Stimulated activated CD8-positive, alpha-beta memory T cell treated with anti-CD3 and anti-CD28 coated beads, Interleukin-12 subunit alpha, Interleukin-12 subunit beta, amount 100 ng/mL, for 1 hour (primary cell): Measurements from ENCODE around the gene VPS26B.
"Not testable (repeated sequence)": the region's sequence is repeated elsewhere in the genome, so short reads cannot be mapped to it uniquely, and the experiment has no call there.

ENCODE experiments used
- DNase-seq: peaks from one replicate; pipeline ENCODE4 v3.0.0-alpha.2; 2020; ENCODE audit warnings: low read depth

The VPS26B gene

DNA sequence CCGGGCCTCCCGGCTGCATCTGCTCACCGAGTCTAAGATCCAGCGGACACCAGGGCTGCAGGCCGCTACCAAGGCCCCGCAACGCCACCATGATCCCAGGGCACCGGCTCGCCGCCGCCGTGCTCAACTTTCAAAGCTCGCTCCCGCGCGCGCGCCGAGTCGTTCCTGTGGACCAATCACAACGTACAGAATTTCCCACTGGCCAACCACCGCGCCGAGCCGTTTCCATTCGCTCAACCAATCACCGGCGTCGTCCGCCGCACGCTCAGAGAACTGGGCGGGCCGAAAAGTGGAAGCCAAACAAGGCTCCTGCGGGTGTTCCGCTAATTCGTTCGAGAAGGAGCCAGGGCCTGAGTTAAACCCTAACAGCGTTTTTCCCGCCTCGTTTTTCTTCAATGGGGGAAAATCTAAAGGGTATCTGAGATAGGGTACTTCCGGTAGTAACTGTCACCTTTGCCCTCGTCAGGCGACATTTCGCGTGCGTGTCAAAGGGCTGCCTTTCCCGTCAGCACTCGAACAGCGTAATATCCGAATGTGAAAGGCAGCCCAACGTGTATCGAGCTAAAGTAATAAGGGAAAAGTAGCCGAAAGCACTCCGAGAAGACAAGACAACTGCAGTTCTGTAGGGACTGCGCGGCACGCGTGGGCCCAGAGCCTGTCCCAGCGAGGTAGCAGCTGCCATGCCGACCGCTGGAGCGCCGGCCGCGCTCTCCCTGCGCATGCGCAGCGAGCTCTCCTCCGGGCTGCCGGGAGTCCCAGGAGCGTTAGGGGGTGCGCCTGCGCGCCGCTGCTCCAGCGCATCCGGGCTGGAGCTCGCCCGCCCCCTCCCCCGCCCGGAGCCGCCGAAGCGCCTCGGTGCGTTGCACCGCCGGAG lies at the start of gene VPS26B, which contains the start of gene NCAPD3:
Gene VPS26B (plus strand): TSS at position 836 of the 874 bp plus-strand sequence. CDS start 452 bp downstream, outside the sequence.
Gene NCAPD3 (minus strand): TSS at position 132 of the 874 bp plus-strand sequence. CDS start 41 bp downstream, at position 91.
- DNase-seq: peak; percentile 93

DNA sequence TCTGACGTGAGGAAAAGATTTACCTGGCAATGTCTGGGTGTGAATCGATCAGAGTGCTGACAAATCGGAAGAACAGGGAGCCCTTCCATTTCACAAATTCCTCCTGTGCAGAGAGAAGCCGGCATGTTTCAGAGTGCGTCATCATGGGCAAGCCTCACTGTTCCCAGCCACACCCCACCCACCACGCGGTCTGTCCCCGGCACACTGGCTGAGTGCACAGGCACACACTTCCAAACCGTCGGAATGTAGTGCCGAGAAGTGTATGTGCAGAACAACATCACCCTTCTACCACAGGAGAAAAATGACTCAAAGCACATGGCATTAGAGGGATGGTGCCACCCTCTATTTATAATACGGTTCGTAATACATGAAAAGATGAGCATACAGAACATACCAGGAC lies 48.2 kb upstream of the VPS26B start:
- no peak for DNase-seq

DNA sequence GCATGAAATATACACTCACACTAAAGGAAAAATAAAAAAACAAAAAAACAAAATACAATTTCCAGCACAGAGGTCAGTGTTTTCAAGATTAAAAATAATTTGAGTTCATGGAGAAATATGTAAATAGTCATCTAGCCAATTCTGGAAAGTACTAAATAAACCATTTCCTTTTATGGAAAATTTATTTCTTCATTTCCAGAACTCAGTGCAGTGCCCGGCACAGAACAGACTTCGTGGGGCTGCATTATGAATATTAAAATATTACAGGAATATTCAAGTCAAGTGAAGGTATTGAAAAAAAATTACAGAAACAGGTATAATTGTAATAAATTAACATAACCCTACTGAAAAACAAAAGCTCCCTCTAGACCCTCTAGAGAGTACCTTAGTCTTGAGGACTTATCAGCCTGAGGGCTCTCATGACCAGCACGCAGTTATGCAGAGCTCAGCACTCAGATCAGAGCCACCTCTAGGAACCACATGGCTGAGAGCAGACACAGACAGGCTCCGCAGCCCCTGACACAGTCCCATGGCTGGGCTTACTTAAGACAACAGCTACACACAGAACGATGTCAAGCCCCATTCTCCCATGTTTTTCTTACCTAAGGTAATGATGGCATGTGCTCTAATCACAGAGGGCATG lies 46.3 kb upstream of the VPS26B start:
- DNase-seq: no peak

DNA sequence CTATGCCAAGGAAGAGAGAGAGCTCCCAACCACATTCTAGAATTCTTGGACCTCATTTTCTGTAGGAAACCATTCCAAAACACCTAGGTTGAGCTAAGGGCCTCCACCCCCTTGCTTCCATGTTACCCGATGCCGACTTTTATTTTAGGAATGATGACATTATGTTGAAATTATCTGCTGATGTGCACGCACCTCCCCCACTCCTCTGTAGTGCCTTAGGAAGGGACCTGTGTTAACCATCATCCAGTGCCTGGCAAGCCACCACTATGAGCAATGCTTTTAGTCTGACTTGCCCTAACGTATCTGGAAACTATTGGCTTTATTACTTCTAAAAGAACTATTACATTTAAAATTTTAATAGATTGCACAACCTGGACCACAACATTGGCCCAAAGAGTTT lies 42.8 kb upstream of the VPS26B start:
- DNase-seq: no peak

DNA sequence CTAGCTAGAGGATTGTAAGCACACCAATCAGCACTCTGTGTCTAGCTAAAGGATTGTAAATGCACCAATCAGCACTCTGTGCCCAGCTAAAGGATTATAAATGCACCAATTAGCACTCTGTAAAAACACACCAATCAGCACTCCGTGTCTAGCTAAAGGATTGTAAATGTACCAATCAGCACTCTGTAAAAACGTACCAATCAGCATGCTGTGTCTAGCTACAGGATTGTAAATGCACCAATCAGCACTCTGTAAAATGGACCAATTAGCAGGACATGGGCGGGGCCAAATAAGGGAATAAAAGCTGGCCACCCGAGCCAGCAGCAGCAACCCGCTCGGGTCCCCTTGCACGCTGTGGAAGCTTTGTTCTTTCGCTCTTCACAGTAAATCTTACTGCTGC lies 36.4 kb upstream of the VPS26B start:
- not testable (repeated sequence) for DNase-seq

DNA sequence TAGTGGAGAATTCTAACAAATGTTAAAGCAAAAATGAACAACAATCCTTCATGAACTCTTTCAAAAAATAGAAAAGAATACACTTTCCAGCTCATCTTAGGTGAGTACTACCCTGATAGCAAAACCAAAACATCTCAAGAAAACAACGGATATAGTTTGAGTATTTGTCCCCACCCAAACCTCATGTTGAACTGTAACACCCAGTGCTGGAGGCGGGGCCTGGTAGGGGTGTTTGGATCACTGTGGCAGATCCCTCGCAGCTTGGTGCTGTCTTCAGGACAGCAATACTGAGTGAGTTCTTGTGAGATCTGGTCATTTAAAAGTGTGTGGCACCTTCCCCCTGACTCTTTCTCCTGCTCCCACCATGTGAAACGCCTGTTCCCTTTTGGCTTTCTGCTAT lies 27.7 kb upstream of the VPS26B start:
- no peak for DNase-seq

DNA sequence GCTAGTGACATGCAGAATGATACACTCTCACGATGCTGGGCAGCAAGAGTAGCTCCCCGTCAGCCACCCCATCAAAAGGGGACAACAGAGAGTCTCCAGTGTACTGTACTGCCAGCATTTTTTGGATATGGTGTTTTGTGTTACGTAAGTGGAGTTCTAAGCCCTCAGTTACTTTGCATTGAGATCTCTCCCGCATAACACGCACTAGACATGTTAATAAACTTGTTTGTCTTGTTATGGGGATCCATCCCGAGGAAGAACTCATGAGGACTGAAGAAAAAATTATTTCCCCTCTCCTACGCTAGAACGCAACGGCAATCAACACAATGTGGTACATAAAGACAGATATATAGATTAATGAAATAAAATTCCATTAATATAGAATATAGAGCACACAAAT lies 24.9 kb upstream of the VPS26B start:
- DNase-seq: no peak

DNA sequence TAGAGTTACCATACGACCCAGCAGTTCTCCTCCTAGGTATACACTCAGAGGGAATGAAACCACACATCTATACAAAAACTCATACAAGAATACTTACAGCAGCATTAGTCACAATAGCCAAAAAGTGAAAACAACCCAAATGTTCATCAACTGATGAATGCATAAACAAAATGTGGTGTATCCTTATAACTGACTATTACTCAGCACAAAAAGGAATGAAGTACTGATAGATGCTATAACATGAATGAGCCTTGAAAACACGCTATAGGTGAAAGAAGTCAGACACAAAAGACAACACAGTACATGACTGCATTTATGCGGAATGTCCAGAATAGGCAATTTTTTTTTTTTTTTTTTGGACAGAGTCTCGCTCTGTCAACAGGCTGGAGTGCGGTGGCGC lies 23.8 kb upstream of the VPS26B start:
- DNase-seq: no peak

DNA sequence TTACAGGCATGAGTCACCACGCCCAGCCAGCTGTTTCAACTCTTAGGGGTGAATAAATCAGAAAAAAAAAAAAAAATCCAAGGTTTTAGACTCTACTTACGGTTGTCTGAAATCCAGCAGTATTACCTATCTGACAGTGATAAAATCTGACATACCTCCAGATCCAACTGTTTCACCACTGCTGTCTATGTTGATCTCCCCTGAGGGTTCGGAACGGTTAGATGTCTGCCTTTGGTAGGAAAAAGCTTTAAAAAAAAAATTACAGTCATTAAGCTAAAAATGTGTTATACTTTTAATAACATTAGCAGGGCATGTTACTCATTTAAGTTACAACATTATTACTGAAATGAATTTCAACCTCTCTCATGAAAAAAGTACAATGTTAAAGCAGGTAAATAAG lies 21.8 kb upstream of the VPS26B start:
- DNase-seq: no peak

DNA sequence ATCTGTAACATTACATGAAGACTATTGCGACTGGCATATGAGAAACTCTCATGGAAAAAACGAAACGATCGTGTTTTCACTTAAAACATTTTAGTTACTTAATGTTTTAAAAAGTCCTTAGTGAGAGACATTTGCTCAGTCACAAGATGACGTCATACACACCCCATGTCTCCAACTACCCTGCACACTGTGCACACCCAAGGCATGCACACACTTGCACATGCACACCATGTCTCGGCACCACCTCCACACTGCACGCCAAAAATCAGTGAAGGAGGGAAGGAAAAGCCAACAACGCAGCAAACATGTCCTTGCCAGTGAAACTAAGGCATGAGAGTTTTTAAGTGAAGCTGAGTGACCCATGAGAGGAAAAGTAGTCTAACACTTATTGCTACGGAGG lies 18.7 kb upstream of the VPS26B start:
- no peak for DNase-seq

DNA sequence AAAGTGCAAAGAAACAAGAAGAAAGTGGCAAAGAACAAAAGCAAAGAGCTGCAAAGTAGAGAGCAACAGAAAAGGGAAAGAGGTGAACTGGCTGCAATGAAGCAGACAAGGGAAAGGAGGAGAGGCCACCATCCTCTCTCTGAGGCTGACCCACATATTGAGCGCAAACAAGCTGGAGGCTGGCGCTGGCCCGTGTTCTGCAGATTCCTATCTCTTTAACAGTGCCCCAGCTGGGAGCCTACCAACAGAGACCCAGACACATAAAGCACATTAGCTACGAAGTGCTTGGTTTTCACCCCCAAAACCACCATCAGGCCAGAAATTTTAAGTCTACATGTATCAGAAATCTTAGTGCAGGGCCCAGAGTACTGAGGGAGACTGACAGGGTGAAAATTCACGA lies 18.3 kb upstream of the VPS26B start:
- DNase-seq: no peak

DNA sequence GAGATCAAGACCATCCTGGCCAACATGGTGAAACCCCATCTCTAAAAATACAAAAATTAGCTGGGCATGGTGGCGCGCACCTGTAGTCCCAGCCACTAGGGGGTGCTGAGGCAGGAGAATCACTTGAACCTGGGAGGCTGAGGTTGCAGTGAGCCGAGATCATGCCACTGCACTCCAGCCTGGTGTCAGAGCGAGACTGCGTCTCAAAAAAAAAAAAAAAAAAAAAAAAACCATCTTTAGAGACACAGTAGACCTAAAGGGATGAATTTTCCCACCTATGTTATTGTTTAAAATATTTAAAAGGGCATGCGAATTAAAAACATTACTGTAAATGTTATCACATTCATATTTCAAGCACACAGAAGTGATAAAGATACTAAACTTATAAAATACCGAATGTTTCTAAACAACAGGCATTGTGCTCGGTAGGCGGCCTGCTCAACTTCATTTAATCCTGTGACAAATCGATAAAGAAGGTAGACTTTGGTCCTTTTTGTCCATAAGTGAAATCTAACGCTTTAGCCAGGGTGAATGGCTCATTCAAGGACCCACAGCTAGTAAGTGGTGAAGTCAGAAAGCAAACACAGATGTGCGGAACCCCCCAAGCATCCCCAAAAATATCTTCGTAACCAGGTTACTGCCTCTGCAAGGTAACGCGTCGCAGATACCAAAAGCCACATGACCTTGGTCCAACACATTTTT lies 16.8 kb upstream of the VPS26B start:
- peak; percentile 44 for DNase-seq

DNA sequence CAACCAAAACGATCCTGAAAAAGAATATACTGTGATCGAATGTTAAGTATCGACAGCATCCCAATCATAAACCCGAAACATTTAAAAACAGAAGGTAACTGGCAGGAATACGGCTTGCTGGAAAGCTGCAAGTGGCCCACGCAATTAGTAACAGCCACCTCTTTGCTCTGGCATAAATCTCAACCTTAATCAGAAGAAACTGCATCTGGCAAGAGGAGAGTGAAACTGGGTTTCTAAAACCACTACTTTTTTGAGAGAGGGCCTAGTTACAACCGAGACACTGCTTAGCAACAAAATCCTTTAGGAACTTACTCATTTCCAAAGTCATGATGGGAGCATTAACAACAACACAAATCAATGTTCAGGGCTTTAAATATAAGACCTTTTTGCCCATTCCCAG lies 8.6 kb upstream of the VPS26B start:
- no peak for DNase-seq

DNA sequence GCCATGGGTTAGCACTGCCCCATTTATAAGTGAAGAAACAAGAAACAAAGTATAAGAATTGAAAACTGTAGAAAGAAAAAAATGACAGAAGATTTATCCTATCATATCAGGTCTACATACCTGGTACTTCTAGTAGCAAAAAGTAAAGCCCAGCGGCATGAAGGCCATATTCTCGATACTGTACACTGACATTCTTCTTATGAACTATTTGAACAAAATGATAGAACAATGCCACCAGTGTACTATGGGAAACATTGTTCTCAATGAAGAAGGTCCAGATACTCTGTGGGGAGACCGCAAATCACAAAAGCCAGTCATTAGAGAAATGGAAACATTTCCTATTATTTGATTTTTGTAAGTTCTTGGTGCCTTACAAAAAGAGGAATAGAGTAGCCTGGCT lies 7.7 kb upstream of the VPS26B start:
- no peak for DNase-seq

DNA sequence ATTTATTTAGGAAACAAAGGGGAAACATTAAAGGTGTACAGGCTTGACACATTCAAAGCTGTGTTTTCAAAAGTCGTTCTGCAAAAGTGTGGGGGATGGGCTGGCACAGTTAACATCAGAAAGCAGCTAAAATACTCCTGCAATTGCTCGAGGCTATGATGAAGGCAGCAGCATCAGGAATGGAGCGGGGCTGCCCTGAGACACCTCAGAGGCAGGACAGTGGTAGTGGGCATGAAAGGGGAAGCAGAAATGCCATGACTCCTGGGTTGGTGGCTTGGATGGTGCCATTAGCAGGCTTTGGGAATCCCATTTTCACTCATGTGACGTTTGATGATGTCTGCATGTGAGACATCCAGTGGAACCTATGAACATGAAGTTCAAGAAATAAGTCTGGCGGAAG lies 1.4 kb upstream of the VPS26B start:
- no peak for DNase-seq

DNA sequence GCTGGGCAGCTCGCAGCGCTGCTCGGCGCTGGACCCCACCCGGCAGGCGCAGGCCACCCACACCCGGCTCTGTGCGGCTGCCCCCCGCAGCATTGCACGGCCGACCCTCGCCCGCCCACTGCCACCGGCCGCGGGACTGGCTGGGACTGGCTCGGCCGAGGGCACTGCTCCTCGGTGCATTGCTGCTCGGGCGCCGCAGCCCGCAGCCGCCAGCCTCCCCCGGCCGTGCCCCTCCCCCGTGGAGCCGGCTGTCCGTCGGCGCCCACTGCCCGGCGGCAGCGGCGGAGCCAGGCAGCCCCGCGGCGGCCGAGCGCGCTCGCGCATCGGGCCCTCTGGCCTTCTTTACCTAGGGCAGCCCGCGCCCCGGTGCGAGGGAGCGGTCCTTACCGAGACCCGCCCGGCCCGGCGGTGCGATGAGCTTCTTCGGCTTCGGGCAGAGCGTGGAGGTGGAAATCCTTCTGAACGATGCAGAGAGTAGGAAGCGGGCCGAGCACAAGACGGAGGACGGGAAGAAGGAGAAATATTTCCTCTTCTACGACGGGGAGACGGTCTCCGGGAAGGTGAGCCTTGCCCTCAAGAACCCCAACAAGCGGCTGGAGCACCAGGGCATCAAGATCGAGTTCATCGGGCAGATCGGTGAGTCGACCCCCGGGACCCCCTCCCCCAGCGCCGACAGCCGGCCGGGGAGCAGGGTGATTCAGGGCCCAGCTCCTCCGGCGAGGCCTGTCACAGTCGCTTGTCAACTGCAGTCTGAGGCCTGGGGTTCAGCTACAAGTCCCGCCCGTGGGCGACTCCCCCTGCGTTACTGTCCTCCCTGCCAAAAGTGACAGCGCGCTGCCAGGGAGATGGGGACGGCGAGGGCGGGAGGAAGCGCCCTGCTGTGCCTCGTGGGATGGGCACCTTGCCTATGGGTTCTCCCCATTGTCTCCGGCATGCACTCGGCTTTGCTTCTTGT lies 516 bp downstream of the VPS26B start:
- peak; percentile 30 for DNase-seq

DNA sequence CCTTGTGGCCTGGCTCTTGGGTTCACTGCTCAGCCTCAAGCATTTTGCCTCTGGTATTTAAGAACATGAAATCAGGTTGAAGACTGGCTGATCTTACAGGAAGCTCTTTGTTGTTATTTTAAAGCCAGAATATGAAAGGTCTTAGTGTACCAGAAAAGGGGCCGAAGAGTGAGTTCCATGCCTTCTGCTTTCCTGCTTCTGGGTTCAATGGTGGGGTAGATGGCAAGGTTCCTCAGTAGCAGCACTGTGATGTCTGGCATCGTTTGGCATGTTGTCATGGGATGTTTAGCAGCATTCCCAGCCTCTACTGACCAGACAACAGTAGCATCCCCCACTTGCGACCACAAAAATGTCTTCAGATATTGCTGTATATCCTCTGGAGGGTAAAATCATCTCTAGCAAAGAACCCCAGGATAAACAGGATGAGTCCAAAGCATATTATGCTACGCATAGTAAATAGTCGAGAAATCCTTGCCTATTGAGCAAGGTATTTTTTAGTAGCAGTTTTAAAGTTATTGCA lies 2.4 kb downstream of the VPS26B start:
- DNase-seq: no peak

DNA sequence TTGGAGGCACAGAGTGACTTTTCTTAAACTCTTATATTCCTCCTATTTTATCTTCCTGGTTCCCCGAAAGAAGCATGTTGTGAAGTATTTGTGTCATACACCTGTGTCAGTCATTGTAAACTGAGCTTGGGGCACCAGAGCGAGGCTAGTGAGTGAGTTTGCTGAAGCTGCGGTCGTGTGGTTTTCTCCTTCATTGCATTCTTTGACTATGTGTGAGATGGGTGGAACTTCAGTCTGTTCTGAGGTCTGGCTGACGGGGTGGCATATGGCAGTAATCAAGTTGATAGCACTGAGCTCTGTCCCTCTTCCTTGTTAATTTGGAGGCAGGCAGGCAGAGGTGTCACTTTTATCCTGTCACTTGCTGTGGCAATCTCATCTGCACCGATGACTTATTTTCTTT lies 4.2 kb downstream of the VPS26B start:
- DNase-seq: no peak

DNA sequence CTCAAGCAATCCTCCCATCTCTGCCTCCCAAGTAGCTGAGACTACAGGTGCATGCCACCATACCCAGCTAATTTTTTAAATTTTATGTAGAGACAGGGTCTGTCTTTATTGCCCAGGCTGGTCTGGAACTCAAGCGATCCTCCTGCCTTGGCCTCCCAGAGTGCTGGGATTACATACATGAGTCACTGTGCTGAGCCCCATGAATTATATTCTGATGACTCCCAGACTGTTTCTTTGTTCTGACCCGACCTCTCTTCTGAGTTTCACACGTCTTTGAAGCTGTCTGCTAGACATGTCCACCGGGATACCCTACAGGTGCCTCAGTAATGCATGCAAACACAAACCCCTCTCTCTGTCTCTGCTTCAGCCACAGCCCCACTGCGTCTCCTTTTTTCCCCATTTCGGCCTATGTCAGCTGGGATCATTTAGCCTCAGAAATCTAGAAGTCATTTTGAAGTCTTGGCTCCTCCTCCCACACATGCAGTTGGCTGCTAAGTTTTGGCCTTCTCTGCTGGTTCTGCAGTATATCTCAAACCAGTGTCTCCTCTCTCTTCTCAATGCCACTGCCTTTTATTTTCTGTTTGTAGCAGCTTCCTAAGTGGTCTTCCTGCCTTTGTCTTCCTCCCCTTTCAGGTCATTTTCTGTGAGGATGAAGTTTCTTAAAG lies 4.8 kb downstream of the VPS26B start:
- no peak for DNase-seq

DNA sequence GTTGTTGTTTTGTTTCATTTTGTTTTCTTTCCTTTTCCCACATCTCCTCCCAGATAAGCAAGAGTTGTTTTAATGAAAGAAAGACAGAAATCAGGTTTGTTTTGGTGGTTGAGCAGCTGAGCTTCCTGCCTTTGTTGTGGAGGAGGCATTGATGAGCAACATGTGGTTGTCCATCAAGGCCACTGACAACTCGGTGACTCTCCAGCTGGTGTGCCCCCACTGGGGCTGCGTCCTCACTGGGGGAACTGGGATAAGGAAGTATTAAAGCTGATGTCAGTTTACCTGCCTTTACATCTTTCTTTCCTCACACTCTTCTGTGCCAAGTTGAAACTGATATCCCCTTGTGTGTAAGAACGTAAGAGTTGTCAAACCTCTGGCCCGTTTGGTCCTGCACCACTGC lies 5.9 kb downstream of the VPS26B start:
- no peak for DNase-seq
